Activated naive CD4-positive, alpha-beta T cell treated with anti-CD3 and anti-CD28 coated beads, Interleukin-2, amount 50 U/mL, for 16 hours (primary cell): ENCODE results near the gene POMGNT2.
A peak's percentile ranks its signal among the peaks of the same experiment; 100 is the strongest.

Source experiments
- DNase-seq: peaks from one replicate; pipeline ENCODE4 v3.0.0-alpha.2; 2020

The POMGNT2 gene

GRCh38 chr3:43105596-43106292, at the start of gene POMGNT2:
TSS of gene POMGNT2 (minus strand) at chr3:43106079. CDS start at chr3:43081431, 24,648 bp downstream.
- DNase-seq, result peak; percentile 90

DNA sequence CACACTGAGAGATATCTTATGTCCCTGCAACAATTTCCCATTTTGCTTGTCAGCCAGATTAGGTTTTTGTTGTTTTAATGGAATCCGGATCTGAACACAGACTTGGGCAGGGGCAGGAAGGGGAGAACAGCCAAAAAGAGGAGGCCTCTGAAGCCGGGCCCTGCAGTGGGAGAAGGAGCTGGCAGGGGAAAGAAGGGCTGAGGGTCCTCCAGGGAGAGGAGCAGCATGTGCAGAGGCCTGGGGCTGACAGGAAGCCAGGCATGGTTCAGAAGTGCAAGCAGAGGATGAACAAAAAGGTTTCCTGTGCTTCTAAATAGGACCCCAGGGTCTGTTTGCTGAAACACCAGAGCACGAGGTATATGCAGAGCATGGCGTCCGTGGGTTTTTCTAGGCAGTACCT, 49.1 kb upstream of the POMGNT2 start:
- DNase-seq, result no peak

- DNase-seq, result no peak
Observed at GRCh38 chr3:43153216-43154083, 47.6 kb upstream of the POMGNT2 start.

DNA sequence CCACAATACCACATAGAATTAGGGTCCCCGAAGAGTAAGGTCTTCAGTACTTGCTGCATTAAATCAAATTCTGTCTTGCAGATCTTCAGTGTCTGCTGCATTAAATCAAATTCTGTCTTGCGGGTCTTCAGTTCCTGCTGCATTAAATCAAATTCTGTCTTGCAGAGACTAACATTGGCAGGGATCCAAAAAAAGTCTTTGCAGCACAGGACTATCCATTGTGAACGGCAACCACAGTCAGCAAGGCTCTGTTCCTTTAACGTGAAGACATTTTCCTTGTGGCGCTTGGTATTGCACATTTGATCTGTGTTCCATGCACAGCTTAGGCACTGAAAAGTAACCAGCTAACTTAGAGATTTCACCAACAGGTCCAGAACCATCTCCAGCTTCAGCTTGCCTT, 46.8 kb upstream of the POMGNT2 start:
- no peak for DNase-seq

GRCh38 chr3:43148033-43148432, 42.2 kb upstream of the POMGNT2 start:
- no peak for DNase-seq

- DNase-seq, result no peak
Observed at GRCh38 chr3:43146599-43146998, 40.7 kb upstream of the POMGNT2 start.

DNA sequence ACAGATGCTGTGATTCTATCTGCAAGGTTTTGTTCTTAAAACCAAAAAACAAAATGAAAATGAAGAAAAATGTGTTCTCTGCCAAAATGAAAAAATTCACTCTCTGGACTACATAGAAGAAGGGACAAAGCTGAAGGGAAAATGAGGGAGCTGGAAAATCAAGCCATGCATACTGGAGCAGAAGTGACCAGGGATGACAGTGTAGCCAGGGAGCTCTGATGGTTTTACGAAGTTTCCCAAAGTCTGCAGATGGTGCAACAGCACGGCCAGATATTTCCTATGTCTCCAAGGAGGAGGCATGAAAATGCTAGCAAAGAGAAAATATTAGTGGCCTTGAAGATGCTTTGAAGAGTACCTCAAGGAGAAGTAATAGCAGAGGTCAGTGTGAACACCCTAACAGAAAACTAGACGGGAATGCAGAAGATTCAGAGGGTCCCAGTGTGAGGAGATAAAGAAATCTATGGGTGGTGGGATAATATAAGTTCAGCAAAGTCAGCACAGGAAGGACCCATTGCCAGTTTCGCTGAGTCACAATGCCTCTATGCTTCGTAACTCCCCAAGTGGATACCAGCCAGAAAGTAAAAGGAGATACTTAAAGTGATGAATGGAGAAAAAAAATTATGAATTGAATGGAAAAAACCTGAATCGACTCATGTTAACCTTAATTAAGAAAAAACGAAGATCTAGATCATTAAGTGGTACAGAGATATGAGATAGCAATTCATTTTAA, 39.0 kb upstream of the POMGNT2 start:
- DNase-seq, result no peak

DNA sequence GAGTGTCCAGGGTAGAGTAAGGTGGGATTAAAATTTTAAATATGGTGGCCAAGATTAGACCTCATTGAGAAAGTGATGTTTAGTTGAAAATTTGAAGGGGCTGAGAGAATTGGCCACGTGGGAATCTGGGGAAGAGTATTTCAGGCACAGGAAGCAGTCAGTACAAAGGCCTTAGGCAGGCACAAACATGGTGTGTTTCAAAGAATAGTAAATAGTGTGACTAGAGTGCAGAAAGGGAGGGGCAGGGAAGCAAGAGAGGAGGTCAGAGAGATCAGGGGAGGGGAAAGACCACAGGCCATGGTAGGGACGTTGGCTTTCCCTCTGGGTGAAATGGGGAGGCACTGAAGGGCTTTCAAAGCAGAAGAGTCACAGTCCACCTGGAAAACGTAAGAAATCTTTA, 36.6 kb upstream of the POMGNT2 start:
- no peak for DNase-seq

GRCh38 chr3:43138488-43139231, 32.8 kb upstream of the POMGNT2 start:
- no peak for DNase-seq

- DNase-seq, result no peak
Observed at GRCh38 chr3:43132870-43133636, 27.2 kb upstream of the POMGNT2 start.

- no peak for DNase-seq
Observed at GRCh38 chr3:43132193-43132592, 26.3 kb upstream of the POMGNT2 start.

DNA sequence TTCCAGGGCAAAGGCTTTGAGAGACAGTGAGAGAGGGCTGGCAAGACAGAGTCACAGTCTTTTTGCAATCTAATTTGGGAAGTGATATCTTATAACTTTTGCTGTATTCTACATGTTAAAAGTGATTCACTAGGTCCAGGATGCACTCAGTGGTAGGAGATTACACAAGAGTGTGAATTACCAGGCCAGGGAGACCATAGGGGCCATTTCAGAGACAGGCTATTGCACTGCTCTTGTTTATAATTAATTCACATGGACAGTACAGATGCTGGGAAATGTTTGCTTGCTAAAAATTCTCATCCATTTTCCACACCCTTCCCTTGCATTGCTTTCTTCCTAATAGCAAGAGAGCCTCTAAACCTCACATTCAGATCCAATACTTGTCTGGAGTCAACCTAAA, 22.6 kb upstream of the POMGNT2 start:
- no peak for DNase-seq

GRCh38 chr3:43126536-43126935, 20.7 kb upstream of the POMGNT2 start:
- DNase-seq, result no peak

DNA sequence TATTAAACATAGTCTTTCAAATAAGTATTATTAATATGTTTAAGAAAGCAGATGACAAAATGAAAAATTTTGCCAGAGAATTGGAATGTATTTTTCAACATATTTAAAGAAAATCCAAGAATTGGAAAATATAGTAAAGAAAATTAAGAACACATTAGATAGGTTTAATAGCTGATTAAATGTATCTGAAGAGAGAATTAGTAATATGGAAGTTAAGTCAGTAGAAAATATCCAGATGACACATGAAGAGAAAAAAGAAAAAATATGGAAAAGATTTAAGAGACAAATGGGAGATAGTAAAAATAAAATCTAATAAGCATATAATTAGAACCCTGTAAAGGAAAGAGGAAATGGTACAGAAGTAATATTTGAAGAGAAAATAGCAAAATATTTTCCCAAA, 18.0 kb upstream of the POMGNT2 start:
- no peak for DNase-seq

DNA sequence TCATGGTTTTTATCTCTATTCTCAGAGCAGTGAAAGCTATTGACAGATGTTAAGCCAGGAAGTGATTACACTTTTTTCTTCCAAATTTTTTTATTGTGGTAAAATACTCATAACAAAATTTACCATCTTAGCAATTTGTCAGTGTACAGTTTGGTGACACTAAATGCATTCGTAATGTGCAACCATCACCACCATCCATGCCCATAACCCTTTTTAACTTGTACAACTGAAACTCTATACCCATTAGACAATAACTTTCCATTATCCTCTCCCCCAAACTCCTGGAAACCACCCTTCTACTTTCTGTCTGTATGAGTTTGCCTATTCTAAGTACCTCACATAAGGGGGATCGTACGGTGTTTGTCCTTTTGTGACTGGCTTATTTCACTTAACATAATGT, 15.1 kb upstream of the POMGNT2 start:
- no peak for DNase-seq

DNA sequence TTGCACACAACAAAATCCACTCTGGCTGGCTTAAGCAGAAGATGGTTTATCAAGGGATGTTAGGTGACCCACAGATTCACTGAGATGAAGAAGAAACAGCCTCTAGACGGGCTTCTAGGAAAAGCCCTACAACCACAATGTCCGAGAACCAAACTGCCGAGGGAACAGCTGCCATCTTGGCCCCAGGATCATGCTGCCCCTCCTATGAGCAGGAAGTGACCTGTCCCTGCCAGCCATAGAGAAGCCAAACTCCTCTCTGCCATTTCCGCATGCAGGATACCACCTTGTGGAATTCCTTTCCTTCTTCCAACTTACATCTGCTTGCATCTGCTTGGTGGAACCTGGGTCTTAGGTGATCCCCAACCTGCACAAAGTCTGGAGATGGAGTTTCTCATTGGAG, 11.4 kb upstream of the POMGNT2 start:
- DNase-seq, result no peak

GRCh38 chr3:43113671-43114070, 7.8 kb upstream of the POMGNT2 start:
- DNase-seq, result no peak

DNA sequence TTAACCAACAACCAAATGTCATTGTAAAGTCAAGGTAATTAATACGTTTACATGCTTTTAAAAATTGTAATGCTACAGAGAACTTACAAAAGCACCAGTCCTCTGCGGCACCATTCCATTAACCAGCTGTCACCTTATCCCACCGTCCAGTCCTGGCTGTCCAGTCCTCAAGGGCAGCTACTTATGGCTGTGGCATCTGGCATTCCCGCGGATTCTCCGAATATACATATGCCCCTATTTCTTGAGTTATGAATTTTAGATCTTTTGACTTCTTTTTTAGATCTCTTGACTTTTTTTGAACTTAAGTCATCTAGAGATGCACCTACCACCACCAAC, 382 bp upstream of the POMGNT2 start:
- no peak for DNase-seq

DNA sequence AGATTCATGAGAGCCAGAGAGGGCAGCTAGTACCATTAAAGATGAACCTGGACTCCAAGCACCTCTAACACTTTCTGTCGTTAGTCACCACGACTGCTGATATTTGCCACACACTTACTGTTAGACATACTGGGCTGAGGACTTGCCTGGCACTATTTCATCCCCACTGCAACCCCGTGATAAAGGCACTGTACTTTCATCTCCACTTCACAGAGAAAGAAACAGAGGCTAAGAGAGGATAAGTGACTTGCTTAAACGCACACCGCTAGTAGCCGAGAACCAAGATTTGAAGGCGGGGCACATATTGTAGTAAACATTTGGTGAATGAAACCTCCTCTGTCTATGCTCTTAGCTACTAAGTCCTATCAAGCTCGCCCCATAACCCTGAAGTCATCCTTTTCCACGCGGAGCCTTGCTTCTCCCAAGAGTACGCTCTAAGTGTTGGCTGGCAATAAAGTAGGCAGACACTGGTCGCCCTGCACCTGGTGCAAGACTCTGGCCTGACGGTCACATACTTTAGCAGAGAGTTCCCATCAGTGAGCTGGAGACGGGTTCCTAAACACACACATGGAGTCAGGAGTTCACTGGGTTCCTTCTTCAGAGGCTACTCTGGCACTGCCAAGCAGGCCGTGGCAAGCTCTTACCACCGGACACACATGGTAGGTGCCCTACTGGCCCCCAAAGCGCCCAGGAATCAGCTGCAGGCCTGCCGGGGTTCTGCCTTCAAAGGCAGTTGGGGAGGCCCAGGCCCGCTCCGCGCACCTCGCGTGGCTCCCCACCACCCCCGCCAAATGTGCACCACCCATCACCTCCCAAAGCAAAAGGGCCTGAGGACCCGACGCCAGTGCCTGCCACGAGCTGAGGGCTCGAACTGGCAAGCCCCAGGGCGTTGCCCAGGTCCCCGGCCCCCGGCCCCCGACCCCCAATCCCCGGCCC, 951 bp downstream of the POMGNT2 start:
- DNase-seq, result peak; percentile 41

DNA sequence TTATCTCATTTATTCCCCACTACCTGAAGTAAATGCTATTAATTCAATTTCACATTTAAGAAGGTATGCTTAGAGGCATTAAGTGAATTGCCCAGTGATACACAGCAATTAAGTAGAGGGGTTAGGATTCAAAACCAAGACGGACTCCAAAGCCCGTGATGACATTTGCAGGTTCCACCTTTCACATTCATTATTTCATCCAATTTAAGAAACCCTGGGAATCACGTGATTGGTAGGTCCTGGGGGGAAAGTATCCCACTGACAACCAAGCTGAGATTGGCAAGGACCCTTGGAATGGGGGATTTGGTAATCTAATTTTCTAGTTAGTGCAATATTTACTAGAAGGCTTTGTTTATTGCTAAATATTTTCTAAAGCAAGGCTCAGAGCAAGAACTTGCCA, 1.8 kb downstream of the POMGNT2 start:
- no peak for DNase-seq
